PC-3 (cell line): ENCODE data around the gene TMEM178B.

Experiments used
- EZH2 ChIP-seq: fragments of 300-600 bp; sonication (generic); IDR thresholded peaks from one replicate; pipeline ENCODE4 v1.6.1; 2017; ENCODE audit warnings: antibody characterized with exemption, mild to moderate bottlenecking, low read length; ENCODE audit not compliant: unreplicated experiment
- EZH2phosphoT487 ChIP-seq: fragments of 300-600 bp; sonication (generic); IDR thresholded peaks from 2 replicates; pipeline ENCODE4 v1.6.1; 2018; ENCODE audit warnings: mild to moderate bottlenecking, antibody characterized with exemption, low read length, borderline replicate concordance
- TF ChIP-seq, protein P1 (sequence below): fragments of 300-600 bp; sonication (generic); conservative IDR thresholded peaks from 2 replicates; pipeline ENCODE4 v1.5.1; 2017; ENCODE audit warnings: antibody characterized with exemption, low read depth, mild to moderate bottlenecking, low read length

DNA sequence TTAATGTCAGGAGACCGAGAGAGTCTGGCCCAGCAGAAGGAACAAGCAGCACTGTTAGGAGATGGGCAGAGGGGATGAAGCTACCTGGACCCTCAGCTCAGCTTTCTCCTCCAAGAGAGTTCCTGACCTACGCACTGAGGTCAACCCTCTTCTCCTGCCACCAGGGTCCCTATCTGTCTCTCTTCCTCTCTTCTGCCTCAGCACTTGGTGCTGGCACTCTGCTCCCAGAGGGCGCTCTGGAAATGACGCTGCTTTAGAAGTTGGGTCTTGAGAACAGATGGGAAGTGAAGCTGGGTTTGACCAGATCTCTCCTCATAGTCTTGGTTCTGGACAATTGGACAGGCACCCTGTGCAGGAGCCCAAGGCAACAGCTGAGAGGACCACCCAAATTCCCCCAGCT lies 261.3 kb downstream of the TMEM178B start:
- TF ChIP-seq, protein P1, sequence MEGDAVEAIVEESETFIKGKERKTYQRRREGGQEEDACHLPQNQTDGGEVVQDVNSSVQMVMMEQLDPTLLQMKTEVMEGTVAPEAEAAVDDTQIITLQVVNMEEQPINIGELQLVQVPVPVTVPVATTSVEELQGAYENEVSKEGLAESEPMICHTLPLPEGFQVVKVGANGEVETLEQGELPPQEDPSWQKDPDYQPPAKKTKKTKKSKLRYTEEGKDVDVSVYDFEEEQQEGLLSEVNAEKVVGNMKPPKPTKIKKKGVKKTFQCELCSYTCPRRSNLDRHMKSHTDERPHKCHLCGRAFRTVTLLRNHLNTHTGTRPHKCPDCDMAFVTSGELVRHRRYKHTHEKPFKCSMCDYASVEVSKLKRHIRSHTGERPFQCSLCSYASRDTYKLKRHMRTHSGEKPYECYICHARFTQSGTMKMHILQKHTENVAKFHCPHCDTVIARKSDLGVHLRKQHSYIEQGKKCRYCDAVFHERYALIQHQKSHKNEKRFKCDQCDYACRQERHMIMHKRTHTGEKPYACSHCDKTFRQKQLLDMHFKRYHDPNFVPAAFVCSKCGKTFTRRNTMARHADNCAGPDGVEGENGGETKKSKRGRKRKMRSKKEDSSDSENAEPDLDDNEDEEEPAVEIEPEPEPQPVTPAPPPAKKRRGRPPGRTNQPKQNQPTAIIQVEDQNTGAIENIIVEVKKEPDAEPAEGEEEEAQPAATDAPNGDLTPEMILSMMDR: no peak
- TF ChIP-seq EZH2: no peak
- no peak for TF ChIP-seq EZH2phosphoT487
